ENCODE data around the gene PCDHGA4. TPM values are rescaled to one million over a fixed set of nuclear protein-coding genes. Genes with fewer than 3 reads are reported as not detected.

The PCDHGA4 gene
- total and polyA plus RNA-seq, 2 of the 8 experiments (the other 6 are each of a cell fraction or from before 2014, with no cell fraction given): 1.4 to 1.9 TPM

DNA sequence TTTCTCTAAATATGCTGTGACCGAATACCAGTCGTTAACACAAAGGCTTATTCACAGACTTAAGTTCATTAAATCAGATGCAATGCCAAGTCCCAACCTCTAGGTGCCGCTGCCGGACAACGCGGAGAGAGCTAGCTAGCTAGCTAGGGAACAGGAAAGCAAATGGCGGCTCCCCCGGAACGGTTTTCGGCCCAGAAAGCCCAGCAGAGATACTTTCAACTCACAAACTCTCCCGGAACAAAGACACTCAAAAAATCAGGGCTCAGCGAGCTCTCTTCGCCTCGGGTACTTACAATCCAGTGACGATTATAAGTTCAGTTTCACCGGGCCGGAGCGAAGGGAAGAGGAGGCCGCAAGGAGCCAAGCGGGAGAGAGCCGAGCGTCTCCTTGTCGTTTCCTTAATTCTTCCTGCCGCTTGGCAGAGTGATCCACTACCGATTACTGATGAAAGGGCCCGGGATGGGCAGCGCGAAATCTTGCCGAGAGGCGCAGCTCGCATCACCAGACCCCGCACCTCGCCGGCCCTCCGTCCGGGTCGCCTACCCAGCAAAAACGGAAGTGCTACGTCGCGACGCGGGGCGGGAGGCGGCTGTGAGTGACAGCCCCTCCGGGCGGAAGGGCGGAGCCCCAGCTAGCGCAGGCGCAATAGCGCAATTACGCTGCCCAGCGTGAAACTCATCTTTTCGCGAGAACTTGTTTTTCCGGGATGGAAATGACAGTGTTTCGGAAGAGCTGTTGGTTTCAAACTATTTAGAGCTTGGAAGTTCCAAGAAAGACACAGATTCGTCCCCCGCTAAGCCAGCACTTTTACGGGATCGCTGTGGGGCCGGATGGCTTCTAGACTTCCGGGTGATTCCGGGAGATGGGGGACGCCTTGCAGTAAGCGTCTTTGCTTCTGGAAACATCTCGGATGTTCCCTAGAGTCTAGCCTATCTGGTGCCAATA is 34.3 kb upstream of the PCDHGA4 start, which contains the start of gene TAF7 (continued):
- TF ChIP-seq CHD7 (IDR thresholded peaks at IDR 0.05; ENCODE audit: insufficient replicate concordance, low read length) (no peak), SP4 (IDR thresholded peaks at IDR 0.05; ENCODE audit: low read length) (peak; percentile 72), BACH1 (IDR thresholded peaks at IDR 0.05; ENCODE audit: low read length) (no peak), SIN3A (conservative IDR thresholded peaks at IDR 0.05 in 1 of 2, IDR thresholded peaks at IDR 0.05 in 1 of 2; ENCODE audit: low read depth in 1 of 2, low read length in 2 of 2) (peak in 1 of 2 experiments; percentile 76; a peak in 2 of 4 replicates), EZH2 (IDR thresholded peaks at IDR 0.05; ENCODE audit: low read depth, low read length, severe bottlenecking) (no peak), JUN (IDR thresholded peaks at IDR 0.05; ENCODE audit: low read depth, low read length) (no peak)
- TF ChIP-seq, protein P1, sequence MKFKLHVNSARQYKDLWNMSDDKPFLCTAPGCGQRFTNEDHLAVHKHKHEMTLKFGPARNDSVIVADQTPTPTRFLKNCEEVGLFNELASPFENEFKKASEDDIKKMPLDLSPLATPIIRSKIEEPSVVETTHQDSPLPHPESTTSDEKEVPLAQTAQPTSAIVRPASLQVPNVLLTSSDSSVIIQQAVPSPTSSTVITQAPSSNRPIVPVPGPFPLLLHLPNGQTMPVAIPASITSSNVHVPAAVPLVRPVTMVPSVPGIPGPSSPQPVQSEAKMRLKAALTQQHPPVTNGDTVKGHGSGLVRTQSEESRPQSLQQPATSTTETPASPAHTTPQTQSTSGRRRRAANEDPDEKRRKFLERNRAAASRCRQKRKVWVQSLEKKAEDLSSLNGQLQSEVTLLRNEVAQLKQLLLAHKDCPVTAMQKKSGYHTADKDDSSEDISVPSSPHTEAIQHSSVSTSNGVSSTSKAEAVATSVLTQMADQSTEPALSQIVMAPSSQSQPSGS (IDR thresholded peaks at IDR 0.05; ENCODE audit: low read length): peak; percentile 5; the same call in 1 of the 2 replicates

Data from H1 (cell line).